Tibial nerve (tissue), 4 donors: ENCODE data around the gene ISOC1. TPM values are rescaled to one million over a fixed set of nuclear protein-coding genes. Genes with fewer than 3 reads are reported as not detected.

ENCODE experiments used
- DNase-seq, 2 donors: peaks; one replicate each; pipeline ENCODE4 v3.0.0-alpha.2; 2019; ENCODE audit warnings: low spot score in 2 of 2
- H3K27ac ChIP-seq, 4 donors: fragments of 200-600 bp; sonication (generic) in 3 of 4; one replicate each; pipeline ENCODE4 v1.5.1; 2017 to 2019; ENCODE audit warnings: mild to moderate bottlenecking in 1 of 4
- H3K27me3 ChIP-seq, 2 donors: fragments of 200-600 bp; sonication (generic) in 1 of 2; one replicate each; pipeline versions ENCODE4 v1.5.1 to v1.6.0; 2017 to 2019
- H3K36me3 ChIP-seq, 3 donors: fragments of 200-600 bp; sonication (generic); one replicate each; pipeline ENCODE4 v1.5.1; 2018 to 2019
- H3K4me1 ChIP-seq, 4 donors: fragments of 200-600 bp; sonication (generic) in 3 of 4; one replicate each; pipeline ENCODE4 v1.5.1; 2017 to 2019
- H3K4me3 ChIP-seq, 4 donors: fragments of 200-600 bp; sonication (generic) in 3 of 4; one replicate each; pipeline ENCODE4 v1.5.1; 2017 to 2019; ENCODE audit warnings: mild to moderate bottlenecking in 1 of 4, moderate library complexity in 1 of 4
- H3K9me3 ChIP-seq, 4 donors: fragments of 200-600 bp; sonication (generic) in 3 of 4; one replicate each; pipeline ENCODE4 v1.5.1; 2017 to 2019
- EP300 ChIP-seq, 2 donors: sonication (generic); formaldehyde crosslinking; IDR thresholded peaks; one replicate each; pipeline ENCODE4 v1.6.1; 2017; ENCODE audit warnings: antibody characterized with exemption in 2 of 2, mild to moderate bottlenecking in 1 of 2
- POLR2A ChIP-seq, 2 donors: fragments of 450-650 bp; IDR thresholded peaks; one replicate each; pipeline ENCODE4 v1.6.1; 2017; ENCODE audit warnings: antibody characterized with exemption in 2 of 2, mild to moderate bottlenecking in 2 of 2, moderate library complexity in 2 of 2
- WGBS, 2 donors: methylation state at CpG; one replicate each; pipeline ENCODE4 v1.1.5; 2018; 5-methylcytosine and 5-hydroxymethylcytosine counted together
- total RNA-seq, 4 donors: library from RNA; depleted of rRNA; stranded (reverse); fragments of >200 nt; gene quantifications; one replicate each; pipeline ENCODE4 v1.1.0, GENCODE V29; 2016
- TF ChIP-seq, protein P1 (sequence below), 5 experiments: fragments of 200-600 bp in 3 of 5; fragments of 450-650 bp in 2 of 5; sonication (generic) in 3 of 5; IDR thresholded peaks; one replicate each; pipeline ENCODE4 v1.5.1; 2016 to 2019; ENCODE audit warnings: antibody characterized with exemption in 5 of 5, mild to moderate bottlenecking in 3 of 5, moderate library complexity in 2 of 5

The ISOC1 gene
- total RNA-seq, 4 donors from 2014 or later = 9.3 to 20.5 (median 18.8) TPM

- Histone ChIP-seq H3K27ac (no peak overlapping the region), H3K27me3 (no peaks in the 10 kb centered on the region), H3K9me3 (no peaks in the 10 kb centered on the region), H3K4me3 (no peak overlapping the region), H3K4me1 (no peaks in the 10 kb centered on the region), H3K36me3 (peaks cover 0 to 21% (median 4%) of the 10 kb centered on the region in 3 donors)
- WGBS, 2 donors = 53 to 67% methylated on average over 2 of the region's 2 CpGs
- no peak for DNase-seq
- TF ChIP-seq EP300 (IDR thresholded peaks at IDR 0.05) (no peak), POLR2A (IDR thresholded peaks at IDR 0.05) (no peak)
- TF ChIP-seq, protein P1, sequence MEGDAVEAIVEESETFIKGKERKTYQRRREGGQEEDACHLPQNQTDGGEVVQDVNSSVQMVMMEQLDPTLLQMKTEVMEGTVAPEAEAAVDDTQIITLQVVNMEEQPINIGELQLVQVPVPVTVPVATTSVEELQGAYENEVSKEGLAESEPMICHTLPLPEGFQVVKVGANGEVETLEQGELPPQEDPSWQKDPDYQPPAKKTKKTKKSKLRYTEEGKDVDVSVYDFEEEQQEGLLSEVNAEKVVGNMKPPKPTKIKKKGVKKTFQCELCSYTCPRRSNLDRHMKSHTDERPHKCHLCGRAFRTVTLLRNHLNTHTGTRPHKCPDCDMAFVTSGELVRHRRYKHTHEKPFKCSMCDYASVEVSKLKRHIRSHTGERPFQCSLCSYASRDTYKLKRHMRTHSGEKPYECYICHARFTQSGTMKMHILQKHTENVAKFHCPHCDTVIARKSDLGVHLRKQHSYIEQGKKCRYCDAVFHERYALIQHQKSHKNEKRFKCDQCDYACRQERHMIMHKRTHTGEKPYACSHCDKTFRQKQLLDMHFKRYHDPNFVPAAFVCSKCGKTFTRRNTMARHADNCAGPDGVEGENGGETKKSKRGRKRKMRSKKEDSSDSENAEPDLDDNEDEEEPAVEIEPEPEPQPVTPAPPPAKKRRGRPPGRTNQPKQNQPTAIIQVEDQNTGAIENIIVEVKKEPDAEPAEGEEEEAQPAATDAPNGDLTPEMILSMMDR (IDR thresholded peaks at IDR 0.05) = no peak
Observed at GRCh38 chr5:129115680-129116079, 21.1 kb downstream of the ISOC1 start.

- no peak overlapping the region for H3K27ac ChIP-seq
- no peak overlapping the region for H3K4me3 ChIP-seq
- no peaks in the 10 kb centered on the region for H3K27me3 ChIP-seq
- no peaks in the 10 kb centered on the region for H3K4me1 ChIP-seq
- peaks cover 0 to 13% (median 4%) of the 10 kb centered on the region in 3 donors for H3K36me3 ChIP-seq
- H3K9me3 ChIP-seq = no peaks in the 10 kb centered on the region
- 88 to 93% methylated on average over 3 of the region's 3 CpGs for WGBS, 2 donors
- no peak for TF ChIP-seq POLR2A (IDR thresholded peaks at IDR 0.05)
- TF ChIP-seq EP300 (IDR thresholded peaks at IDR 0.05) = no peak
- TF ChIP-seq, protein P1 (IDR thresholded peaks at IDR 0.05) = no peak
- DNase-seq = no peak
Observed at GRCh38 chr5:129116797-129117196, 22.2 kb downstream of the ISOC1 start.

DNA sequence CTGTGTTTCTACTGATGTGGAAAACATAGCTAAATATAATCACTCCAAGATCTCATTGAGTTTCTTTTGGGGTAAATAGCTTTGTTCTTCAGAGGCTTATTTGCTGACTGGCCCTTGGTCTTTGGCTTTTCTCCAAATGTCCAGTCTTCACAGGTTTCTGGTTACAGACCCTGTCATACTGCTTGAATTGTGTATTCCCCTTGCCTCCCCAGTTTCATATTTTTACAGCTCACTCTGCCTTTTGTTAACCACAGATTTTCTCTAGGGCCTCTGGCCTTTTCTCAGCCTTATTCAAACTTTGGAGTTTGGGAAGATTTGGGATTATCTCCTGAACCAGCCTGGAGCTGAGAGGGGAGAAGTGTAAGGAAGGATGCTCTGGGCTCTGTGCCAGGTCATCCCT is 23.9 kb downstream of the ISOC1 start:
- Histone ChIP-seq H3K9me3 (no peaks in the 10 kb centered on the region), H3K27me3 (no peaks in the 10 kb centered on the region), H3K36me3 (peaks cover 0 to 6% (median 0%) of the 10 kb centered on the region in 3 donors), H3K27ac (no peak overlapping the region), H3K4me1 (no peaks in the 10 kb centered on the region), H3K4me3 (no peak overlapping the region)
- DNase-seq = no peak
- TF ChIP-seq EP300 (IDR thresholded peaks at IDR 0.05) = no peak
- TF ChIP-seq, protein P1 (IDR thresholded peaks at IDR 0.05) = no peak
- TF ChIP-seq POLR2A (IDR thresholded peaks at IDR 0.05) = no peak

GRCh38 chr5:129118826-129119225 is 24.3 kb downstream of the ISOC1 start:
- TF ChIP-seq POLR2A (IDR thresholded peaks at IDR 0.05) (no peak), EP300 (IDR thresholded peaks at IDR 0.05) (no peak)
- TF ChIP-seq, protein P1 (IDR thresholded peaks at IDR 0.05) = no peak
- WGBS, 2 donors = 55 to 60% methylated on average over 2 of the region's 2 CpGs
- Histone ChIP-seq H3K9me3 (no peaks in the 10 kb centered on the region), H3K4me3 (no peak overlapping the region), H3K27ac (no peak overlapping the region), H3K4me1 (no peaks in the 10 kb centered on the region), H3K36me3 (peaks cover 0 to 6% (median 0%) of the 10 kb centered on the region in 3 donors), H3K27me3 (no peaks in the 10 kb centered on the region)
- DNase-seq = no peak

DNA sequence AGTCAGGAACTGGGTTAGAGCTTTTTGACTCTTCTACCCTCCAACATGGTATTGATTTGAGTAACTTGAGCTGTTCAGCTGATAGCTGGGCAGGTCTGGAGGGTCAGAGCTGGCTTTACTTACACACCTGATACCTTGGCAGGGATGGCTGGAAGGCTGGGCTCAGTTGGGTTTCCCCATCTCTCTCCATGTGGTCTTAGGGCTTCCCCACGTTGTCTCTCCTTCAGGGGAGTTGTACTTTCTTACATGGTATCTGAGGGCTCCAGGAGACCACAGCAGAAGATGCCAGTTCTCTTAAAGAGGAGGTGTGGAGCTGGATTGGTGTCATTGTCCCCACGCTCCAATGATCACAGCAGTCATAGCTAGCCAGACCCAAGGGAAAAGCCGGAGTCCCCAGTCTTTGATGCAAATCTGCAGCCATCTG is 25.6 kb downstream of the ISOC1 start:
- Histone ChIP-seq H3K4me1 (no peaks in the 10 kb centered on the region), H3K9me3 (no peaks in the 10 kb centered on the region), H3K27me3 (no peaks in the 10 kb centered on the region), H3K4me3 (no peak overlapping the region), H3K36me3 (peaks cover 0 to 6% (median 0%) of the 10 kb centered on the region in 3 donors), H3K27ac (no peak overlapping the region)
- WGBS, 2 donors = 90 to 95% methylated on average over 3 of the region's 3 CpGs
- DNase-seq = no peak
- no peak for TF ChIP-seq POLR2A (IDR thresholded peaks at IDR 0.05)
- no peak for TF ChIP-seq EP300 (IDR thresholded peaks at IDR 0.05)
- TF ChIP-seq, protein P1 (IDR thresholded peaks at IDR 0.05) = no peak
